ENCODE data around the gene RYK. TPM values are rescaled to one million over a fixed set of nuclear protein-coding genes. Genes with fewer than 3 reads are reported as not detected.

Gene RYK
- total RNA-seq, 1 experiment from 2014 or later = 93.7 TPM

DNA sequence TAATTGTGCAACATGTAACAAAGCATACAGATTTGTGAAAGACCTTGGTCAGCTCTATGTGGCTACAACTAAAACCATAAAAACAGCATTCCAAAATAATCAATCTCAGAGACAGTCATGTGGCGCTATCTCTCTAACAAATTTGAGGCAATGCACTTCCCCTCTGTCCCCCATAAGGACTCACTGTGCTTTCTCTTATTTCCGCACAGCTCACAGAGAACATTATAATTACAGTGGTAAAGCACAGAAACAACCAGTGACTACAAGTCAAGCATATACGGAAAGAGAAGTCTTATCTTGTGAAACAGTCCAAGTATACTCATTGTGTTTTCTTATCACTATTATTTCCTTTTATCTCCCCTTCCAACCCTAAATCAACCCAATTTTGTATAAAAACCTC, 64.3 kb downstream of the RYK start:
- BruUV-seq (replicated peaks) = no TSS peak
- Histone ChIP-seq H3K27me3 (ENCODE audit: insufficient read depth, low read depth) (no peaks in the 10 kb centered on the region), H3K27ac (no peak overlapping the region), H3K79me2 (ENCODE audit: low read depth) (no peaks in the 10 kb centered on the region), H3K9me2 (ENCODE audit: insufficient read depth) (no peaks in the 10 kb centered on the region), H3F3A (ENCODE audit: insufficient read depth, low read depth) (peaks cover 4% of the 10 kb centered on the region; the same call in 1 of the 2 replicates), H2AFZ (no peak overlapping the region), H4K20me1 (ENCODE audit: insufficient read depth) (peaks cover 5% of the 10 kb centered on the region; the same call in 1 of the 2 replicates), H3K4me1 (replicated peaks; ENCODE audit: insufficient read depth) (no peaks in the 10 kb centered on the region), H3K36me3 (ENCODE audit: low read depth) (0 out of 2 replicates have a peak, but pooled peaks cover 8% of the 10 kb centered on the region), H3K4me2 (no peak overlapping the region), H3K4me3 (no peak overlapping the region), H3K9me3 (ENCODE audit: insufficient read depth, low read depth) (no peaks in the 10 kb centered on the region)
- ChIA-PET CTCF (no interaction called here), POLR2A (ENCODE audit: unreplicated experiment) (no interaction called here)
- intact Hi-C loops (cut with micrococcal nuclease; ENCODE audit: unreplicated experiment) = no loop called here
- no peak for DNase-seq
- TF ChIP-seq, protein P1, sequence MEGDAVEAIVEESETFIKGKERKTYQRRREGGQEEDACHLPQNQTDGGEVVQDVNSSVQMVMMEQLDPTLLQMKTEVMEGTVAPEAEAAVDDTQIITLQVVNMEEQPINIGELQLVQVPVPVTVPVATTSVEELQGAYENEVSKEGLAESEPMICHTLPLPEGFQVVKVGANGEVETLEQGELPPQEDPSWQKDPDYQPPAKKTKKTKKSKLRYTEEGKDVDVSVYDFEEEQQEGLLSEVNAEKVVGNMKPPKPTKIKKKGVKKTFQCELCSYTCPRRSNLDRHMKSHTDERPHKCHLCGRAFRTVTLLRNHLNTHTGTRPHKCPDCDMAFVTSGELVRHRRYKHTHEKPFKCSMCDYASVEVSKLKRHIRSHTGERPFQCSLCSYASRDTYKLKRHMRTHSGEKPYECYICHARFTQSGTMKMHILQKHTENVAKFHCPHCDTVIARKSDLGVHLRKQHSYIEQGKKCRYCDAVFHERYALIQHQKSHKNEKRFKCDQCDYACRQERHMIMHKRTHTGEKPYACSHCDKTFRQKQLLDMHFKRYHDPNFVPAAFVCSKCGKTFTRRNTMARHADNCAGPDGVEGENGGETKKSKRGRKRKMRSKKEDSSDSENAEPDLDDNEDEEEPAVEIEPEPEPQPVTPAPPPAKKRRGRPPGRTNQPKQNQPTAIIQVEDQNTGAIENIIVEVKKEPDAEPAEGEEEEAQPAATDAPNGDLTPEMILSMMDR (conservative IDR thresholded peaks at IDR 0.05) = no peak

GRCh38 chr3:134180761-134181160, 69.9 kb downstream of the RYK start:
- Histone ChIP-seq H3K4me1 (replicated peaks; ENCODE audit: insufficient read depth) (no peaks in the 10 kb centered on the region), H3K9me2 (ENCODE audit: insufficient read depth) (no peaks in the 10 kb centered on the region), H2AFZ (no peak overlapping the region), H3K79me2 (ENCODE audit: low read depth) (no peaks in the 10 kb centered on the region), H3K36me3 (ENCODE audit: low read depth) (peaks cover 10% of the 10 kb centered on the region; the same call in 1 of the 2 replicates), H3K27ac (no peak overlapping the region), H3K9me3 (ENCODE audit: insufficient read depth, low read depth) (no peaks in the 10 kb centered on the region), H4K20me1 (ENCODE audit: insufficient read depth) (0 out of 2 replicates have a peak, but pooled peaks cover 5% of the 10 kb centered on the region), H3K27me3 (ENCODE audit: insufficient read depth, low read depth) (no peaks in the 10 kb centered on the region), H3K4me2 (no peak overlapping the region), H3F3A (ENCODE audit: insufficient read depth, low read depth) (no peaks in the 10 kb centered on the region; the same call in 1 of the 2 replicates), H3K4me3 (no peak overlapping the region)
- POLR2A ChIA-PET (ENCODE audit: unreplicated experiment) = no interaction called here
- intact Hi-C loops (cut with micrococcal nuclease; ENCODE audit: unreplicated experiment) = no loop called here
- no TSS peak for BruUV-seq (replicated peaks)
- TF ChIP-seq, protein P1 (conservative IDR thresholded peaks at IDR 0.05) = no peak
- TF ChIP-seq EZH2 (IDR thresholded peaks at IDR 0.05; ENCODE audit: low read depth) = no peak
- no peak for DNase-seq
- CTCF ChIA-PET = no interaction called here

DNA sequence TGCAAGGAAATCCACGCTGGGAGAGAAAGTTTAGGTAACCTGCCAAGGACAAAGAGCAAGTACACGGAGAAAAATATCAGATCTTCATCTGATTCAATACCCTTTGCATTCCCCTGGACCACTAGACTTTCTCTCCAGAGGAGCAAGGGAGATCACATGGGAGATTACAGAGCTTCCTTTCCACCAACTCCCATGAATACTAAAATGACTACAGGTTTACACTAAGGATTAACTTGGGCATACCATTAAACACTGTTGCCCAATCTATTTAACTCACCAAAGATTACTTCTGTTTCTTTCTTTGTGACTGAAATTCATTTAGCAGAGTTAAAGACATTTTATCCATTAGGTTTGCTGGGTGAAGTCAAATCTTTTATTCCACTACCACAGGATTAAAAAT, 71.2 kb downstream of the RYK start:
- H3K9me2 ChIP-seq (ENCODE audit: insufficient read depth) = no peaks in the 10 kb centered on the region
- no peaks in the 10 kb centered on the region; the same call in 1 of the 2 replicates for H3F3A ChIP-seq (ENCODE audit: insufficient read depth, low read depth)
- DNase-seq = no peak
- H3K27ac ChIP-seq = no peak overlapping the region
- H3K9me3 ChIP-seq (ENCODE audit: insufficient read depth, low read depth) = no peaks in the 10 kb centered on the region
- 0 out of 2 replicates have a peak, but pooled peaks cover 5% of the 10 kb centered on the region for H4K20me1 ChIP-seq (ENCODE audit: insufficient read depth)
- H3K27me3 ChIP-seq (ENCODE audit: insufficient read depth, low read depth) = no peaks in the 10 kb centered on the region
- intact Hi-C loops (cut with micrococcal nuclease; ENCODE audit: unreplicated experiment) = no loop called here
- TF ChIP-seq, protein P1 (conservative IDR thresholded peaks at IDR 0.05) = no peak
- TF ChIP-seq EZH2 (IDR thresholded peaks at IDR 0.05; ENCODE audit: low read depth) = no peak
- no peak overlapping the region for H3K4me2 ChIP-seq
- BruUV-seq (replicated peaks) = no TSS peak
- CTCF ChIA-PET = no interaction called here
- no peaks in the 10 kb centered on the region for H3K4me1 ChIP-seq (replicated peaks; ENCODE audit: insufficient read depth)
- peaks cover 13% of the 10 kb centered on the region; the same call in 1 of the 2 replicates for H3K36me3 ChIP-seq (ENCODE audit: low read depth)
- H3K4me3 ChIP-seq = no peak overlapping the region
- H2AFZ ChIP-seq = no peak overlapping the region
- no peaks in the 10 kb centered on the region for H3K79me2 ChIP-seq (ENCODE audit: low read depth)
- POLR2A ChIA-PET (ENCODE audit: unreplicated experiment) = no interaction called here
